Thyroid gland (tissue), 4 donors: Measurements from ENCODE around the gene EFCAB6. TPM values are rescaled to one million over a fixed set of nuclear protein-coding genes. Genes with fewer than 3 reads are reported as not detected.

Experiments
- DNase-seq, 2 donors: peaks; one replicate each; pipeline ENCODE4 v3.0.0-alpha.2; 2019
- H3K27ac ChIP-seq, 3 donors: fragments of 200-600 bp; sonication (generic); 1 replicate in 2 of 3; 2 replicates in 1 of 3; pipeline ENCODE4 v1.5.1; 2016 to 2019; ENCODE audit warnings: mild to moderate bottlenecking in 1 of 3, moderate library complexity in 1 of 3
- H3K27me3 ChIP-seq: fragments of 200-600 bp; sonication (generic); one replicate; pipeline ENCODE4 v1.5.1; 2019
- H3K36me3 ChIP-seq, 2 donors: fragments of 200-600 bp; sonication (generic); one replicate each; pipeline ENCODE4 v1.5.1; 2016 to 2019
- H3K4me1 ChIP-seq, 2 donors: fragments of 200-600 bp; sonication (generic); one replicate each; pipeline ENCODE4 v1.5.1; 2017 to 2019
- H3K4me3 ChIP-seq, 3 donors: fragments of 200-600 bp; sonication (generic); replicated peaks in 1 of 3; 1 replicate in 2 of 3; 2 replicates in 1 of 3; pipeline ENCODE4 v1.5.1; 2016; ENCODE audit warnings: mild to moderate bottlenecking in 1 of 3
- H3K9me3 ChIP-seq: fragments of 200-600 bp; sonication (generic); one replicate; pipeline ENCODE4 v1.5.1; 2017
- POLR2A ChIP-seq, 2 donors: fragments of 450-650 bp; IDR thresholded peaks; one replicate each; pipeline ENCODE4 v1.6.1; 2017; ENCODE audit warnings: antibody characterized with exemption in 2 of 2, mild to moderate bottlenecking in 2 of 2, moderate library complexity in 1 of 2
- WGBS, 2 donors: methylation state at CpG; one replicate each; pipeline ENCODE4 v1.1.5; 2017; 5-methylcytosine and 5-hydroxymethylcytosine counted together
- intact Hi-C: fragments of 100-400 bp; cut with DNase I; formaldehyde crosslinking; loops from one replicate; pipeline ENCODE4 v1.15.1; 2023
- total RNA-seq, 4 donors: library from RNA; depleted of rRNA; stranded (reverse); fragments of >200 nt; gene quantifications; one replicate each; pipeline ENCODE4 v1.2.3, GENCODE V29; 2016
- TF ChIP-seq, protein P1 (sequence below), 6 experiments: fragments of 200-600 bp in 3 of 6; fragments of 450-650 bp in 3 of 6; sonication (generic) in 3 of 6; IDR thresholded peaks; one replicate each; pipeline ENCODE4 v1.5.1; 2016 to 2019; ENCODE audit warnings: antibody characterized with exemption in 6 of 6, mild to moderate bottlenecking in 2 of 6, inconsistent platforms in 1 of 6, moderate library complexity in 1 of 6

Gene EFCAB6
- total RNA-seq, 4 donors from 2014 or later: 10.9 to 26.1 (median 14.1) TPM

DNA sequence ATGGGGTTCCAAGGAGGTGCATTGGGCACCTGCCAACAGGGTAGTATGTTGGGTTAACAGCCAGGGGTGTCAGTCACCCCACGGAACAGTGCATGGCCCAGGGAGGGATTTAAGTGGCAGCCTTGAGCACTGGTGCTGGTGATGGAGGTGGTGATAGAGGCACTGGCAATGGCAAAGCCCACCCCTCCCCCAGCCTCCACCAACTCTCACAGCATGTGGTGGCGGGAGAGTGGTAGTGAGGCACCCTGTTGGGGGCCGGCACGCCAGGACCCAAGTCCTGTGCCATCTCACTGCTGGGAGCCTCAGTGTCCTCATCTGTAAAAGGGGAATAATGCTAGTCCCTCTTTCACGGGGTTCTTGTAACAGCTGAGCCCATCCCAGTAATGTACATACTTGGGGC lies 318.8 kb downstream of the EFCAB6 start:
- DNase-seq: no peak
- Histone ChIP-seq H3K4me3 (no peak overlapping the region), H3K4me1 (no peaks in the 10 kb centered on the region), H3K27ac (no peak overlapping the region), H3K36me3 (no peaks in the 10 kb centered on the region), H3K9me3 (no peaks in the 10 kb centered on the region), H3K27me3 (no peaks in the 10 kb centered on the region)
- 88 to 89% methylated on average over 5 of the region's 5 CpGs for WGBS, 2 donors
- no peak for TF ChIP-seq POLR2A (IDR thresholded peaks at IDR 0.05)
- TF ChIP-seq, protein P1, sequence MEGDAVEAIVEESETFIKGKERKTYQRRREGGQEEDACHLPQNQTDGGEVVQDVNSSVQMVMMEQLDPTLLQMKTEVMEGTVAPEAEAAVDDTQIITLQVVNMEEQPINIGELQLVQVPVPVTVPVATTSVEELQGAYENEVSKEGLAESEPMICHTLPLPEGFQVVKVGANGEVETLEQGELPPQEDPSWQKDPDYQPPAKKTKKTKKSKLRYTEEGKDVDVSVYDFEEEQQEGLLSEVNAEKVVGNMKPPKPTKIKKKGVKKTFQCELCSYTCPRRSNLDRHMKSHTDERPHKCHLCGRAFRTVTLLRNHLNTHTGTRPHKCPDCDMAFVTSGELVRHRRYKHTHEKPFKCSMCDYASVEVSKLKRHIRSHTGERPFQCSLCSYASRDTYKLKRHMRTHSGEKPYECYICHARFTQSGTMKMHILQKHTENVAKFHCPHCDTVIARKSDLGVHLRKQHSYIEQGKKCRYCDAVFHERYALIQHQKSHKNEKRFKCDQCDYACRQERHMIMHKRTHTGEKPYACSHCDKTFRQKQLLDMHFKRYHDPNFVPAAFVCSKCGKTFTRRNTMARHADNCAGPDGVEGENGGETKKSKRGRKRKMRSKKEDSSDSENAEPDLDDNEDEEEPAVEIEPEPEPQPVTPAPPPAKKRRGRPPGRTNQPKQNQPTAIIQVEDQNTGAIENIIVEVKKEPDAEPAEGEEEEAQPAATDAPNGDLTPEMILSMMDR (IDR thresholded peaks at IDR 0.05): no peak
- intact Hi-C loops: no loop called here

DNA sequence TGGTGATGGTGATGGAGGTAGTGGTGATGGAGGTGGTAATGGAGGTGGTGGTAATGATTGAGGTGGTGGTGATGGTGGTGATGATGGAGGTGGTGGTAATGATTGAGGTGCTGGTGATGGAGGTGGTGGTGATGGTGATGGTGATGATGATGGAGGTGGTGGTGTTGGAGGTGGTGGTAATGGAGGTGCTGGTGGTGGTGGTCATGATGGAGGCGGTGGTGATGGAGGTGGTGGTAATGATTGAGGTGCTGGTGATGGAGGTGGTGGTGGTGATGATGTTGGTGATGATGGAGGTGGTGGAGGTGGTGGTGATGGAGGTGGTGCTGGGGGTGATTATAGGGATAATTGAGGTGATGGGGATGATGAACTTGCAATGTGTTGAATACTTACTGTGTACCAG lies 320.4 kb downstream of the EFCAB6 start:
- no peak for DNase-seq
- 91 to 98% methylated on average over 1 of the region's 1 CpG for WGBS, 2 donors
- no peaks in the 10 kb centered on the region for H3K27me3 ChIP-seq
- no peaks in the 10 kb centered on the region for H3K9me3 ChIP-seq
- H3K36me3 ChIP-seq: no peaks in the 10 kb centered on the region
- no peak for TF ChIP-seq POLR2A (IDR thresholded peaks at IDR 0.05)
- TF ChIP-seq, protein P1 (IDR thresholded peaks at IDR 0.05): no peak
- H3K4me1 ChIP-seq: no peaks in the 10 kb centered on the region
- no peak overlapping the region for H3K27ac ChIP-seq
- intact Hi-C loops: no loop called here
- no peak overlapping the region for H3K4me3 ChIP-seq

DNA sequence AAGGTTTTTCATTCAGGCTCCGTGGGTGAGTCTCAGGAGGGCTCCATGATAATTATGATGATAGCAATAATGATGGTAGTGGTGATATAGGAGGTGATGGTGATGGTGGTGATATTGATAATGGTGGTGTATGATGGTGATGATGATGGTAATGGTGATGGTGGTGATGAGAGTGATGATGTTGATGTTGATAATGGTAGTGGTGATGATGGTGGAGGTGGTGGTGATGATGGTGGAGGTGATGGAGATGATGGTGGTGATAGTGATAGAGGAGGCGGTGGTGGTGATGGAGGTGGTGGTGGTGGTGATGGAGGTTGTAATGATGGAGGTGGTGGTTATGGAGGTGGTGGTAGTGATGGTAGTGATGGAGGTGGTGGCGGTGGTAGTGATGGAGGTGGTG lies 320.9 kb downstream of the EFCAB6 start:
- intact Hi-C loops: no loop called here
- Histone ChIP-seq H3K4me3 (no peak overlapping the region), H3K36me3 (no peaks in the 10 kb centered on the region), H3K4me1 (no peaks in the 10 kb centered on the region), H3K9me3 (no peaks in the 10 kb centered on the region), H3K27me3 (no peaks in the 10 kb centered on the region), H3K27ac (no peak overlapping the region)
- WGBS, 2 donors: 58 to 64% methylated on average over 3 of the region's 3 CpGs
- no peak for TF ChIP-seq POLR2A (IDR thresholded peaks at IDR 0.05)
- TF ChIP-seq, protein P1 (IDR thresholded peaks at IDR 0.05): no peak
- no peak for DNase-seq

DNA sequence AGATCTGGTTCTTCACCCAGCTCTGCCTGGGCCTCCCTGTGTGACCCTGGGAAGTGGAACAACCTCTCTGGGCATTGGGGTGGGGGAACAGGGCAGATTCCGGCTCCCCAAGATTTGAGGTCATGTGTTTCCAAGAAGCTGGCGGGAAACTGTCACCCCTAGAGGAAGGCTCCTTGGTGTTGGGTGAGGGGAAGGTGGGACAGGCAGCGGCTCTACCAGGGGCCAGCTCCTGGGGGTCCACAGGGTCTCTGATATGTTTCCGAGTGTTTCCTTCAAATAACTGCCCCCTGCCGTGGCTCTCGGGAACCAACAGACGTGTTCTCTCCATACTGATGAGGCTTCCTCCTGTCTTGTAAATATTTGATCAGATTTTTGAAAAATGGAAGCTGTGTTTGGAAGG lies 321.8 kb downstream of the EFCAB6 start:
- WGBS, 2 donors: 77 to 85% methylated on average over 5 to 6 of the region's 7 CpGs
- TF ChIP-seq, protein P1 (IDR thresholded peaks at IDR 0.05): no peak
- TF ChIP-seq POLR2A (IDR thresholded peaks at IDR 0.05): no peak
- H3K4me3 ChIP-seq: no peak overlapping the region
- H3K27me3 ChIP-seq: no peaks in the 10 kb centered on the region
- H3K4me1 ChIP-seq: no peaks in the 10 kb centered on the region
- intact Hi-C loops: no loop called here
- H3K9me3 ChIP-seq: no peaks in the 10 kb centered on the region
- DNase-seq: no peak
- no peaks in the 10 kb centered on the region for H3K36me3 ChIP-seq
- H3K27ac ChIP-seq: no peak overlapping the region

DNA sequence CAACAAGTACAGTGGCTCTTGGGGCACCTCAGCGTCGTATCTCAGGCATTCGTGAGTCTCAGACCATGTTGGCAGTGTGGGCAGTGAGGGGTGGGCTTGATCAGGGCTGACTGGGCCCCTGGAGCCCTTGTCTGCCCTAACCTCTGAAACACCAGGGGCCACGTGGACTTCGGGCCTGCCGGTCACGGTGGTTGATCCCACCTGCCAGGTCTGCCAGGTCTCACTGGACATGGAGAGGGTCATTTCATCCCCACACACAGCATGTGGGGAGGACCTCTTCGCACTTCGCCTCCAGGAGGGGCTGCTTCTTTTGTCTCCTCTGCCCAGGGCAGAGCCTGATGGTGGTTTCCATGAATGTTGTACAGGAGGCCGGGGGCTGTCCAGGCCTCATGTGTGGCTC lies 323.2 kb downstream of the EFCAB6 start:
- intact Hi-C loops: no loop called here
- Histone ChIP-seq H3K36me3 (no peaks in the 10 kb centered on the region), H3K4me1 (no peaks in the 10 kb centered on the region), H3K4me3 (no peak overlapping the region), H3K9me3 (no peaks in the 10 kb centered on the region), H3K27ac (no peak overlapping the region), H3K27me3 (no peaks in the 10 kb centered on the region)
- no peak for DNase-seq
- TF ChIP-seq POLR2A (IDR thresholded peaks at IDR 0.05): no peak
- TF ChIP-seq, protein P1 (IDR thresholded peaks at IDR 0.05): no peak
- 42 to 46% methylated on average over 7 to 10 of the region's 10 CpGs for WGBS, 2 donors
